Stimulated activated effector memory CD8-positive, alpha-beta T cell treated with anti-CD3 and anti-CD28 coated beads, Interleukin-12 subunit alpha, Interleukin-12 subunit beta, amount 100 ng/mL, for 72 hours (primary cell): ENCODE measurements around the gene RGMB.

Experiments
- ATAC-seq: fragments of 150-1000 bp; cut with Tn5 transposase; 2 replicates; pipeline ENCODE4 v1.10.0; 2021
- DNase-seq, 2 donors: peaks; one replicate each; pipeline ENCODE4 v3.0.0; 2021 to 2022; ENCODE audit warnings: low spot score in 2 of 2
- H3K27ac Mint-ChIP-seq: one replicate; pipeline ENCODE4 v1.8.0; 2022; ENCODE audit warnings: mild to moderate bottlenecking, mixed read lengths
- H3K36me3 Mint-ChIP-seq: one replicate; pipeline ENCODE4 v1.8.0; 2022; ENCODE audit warnings: mild to moderate bottlenecking, mixed read lengths
- H3K4me1 Mint-ChIP-seq: one replicate; pipeline ENCODE4 v1.8.0; 2022; ENCODE audit warnings: mixed read lengths
- H3K4me3 Mint-ChIP-seq: one replicate; pipeline ENCODE4 v1.8.0; 2022; ENCODE audit warnings: mild to moderate bottlenecking, mixed read lengths
- H3K9me3 Mint-ChIP-seq: one replicate; pipeline ENCODE4 v1.8.0; 2022; ENCODE audit warnings: mixed read lengths

Gene RGMB

DNA sequence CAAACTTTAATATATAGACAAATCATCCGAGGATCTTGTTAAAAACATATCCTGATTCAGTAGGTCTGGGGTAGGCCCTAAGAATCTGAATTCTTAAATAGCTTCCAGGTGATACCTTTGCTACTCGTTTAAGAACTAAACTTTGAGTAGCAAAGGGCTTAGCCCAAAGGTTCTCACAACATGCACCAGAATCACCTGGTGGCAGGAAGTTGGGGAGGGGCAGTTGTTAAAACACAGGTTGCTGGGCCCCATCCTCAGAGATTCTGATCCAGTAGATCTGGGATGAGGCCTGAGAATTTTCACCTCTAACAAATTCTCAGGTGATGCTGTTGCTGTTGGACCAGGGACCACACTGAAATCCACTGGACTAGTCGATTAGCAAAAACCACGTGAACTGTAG is 20.0 kb upstream of the RGMB start:
- H3K4me1 Mint-ChIP-seq = no peaks in the 10 kb centered on the region
- ATAC-seq (no peak), DNase-seq (no peak)
- H3K4me3 Mint-ChIP-seq = no peak overlapping the region
- H3K27ac Mint-ChIP-seq = no peak overlapping the region
- no peaks in the 10 kb centered on the region for H3K9me3 Mint-ChIP-seq
- no peaks in the 10 kb centered on the region for H3K36me3 Mint-ChIP-seq

- ATAC-seq = no peak
Observed at GRCh38 chr5:98755406-98755805, 18.1 kb upstream of the RGMB start.

GRCh38 chr5:98757978-98758377 is 15.5 kb upstream of the RGMB start:
- Mint-ChIP-seq H3K27ac (no peak overlapping the region), H3K4me1 (no peaks in the 10 kb centered on the region), H3K9me3 (no peaks in the 10 kb centered on the region), H3K4me3 (no peak overlapping the region), H3K36me3 (no peaks in the 10 kb centered on the region)
- ATAC-seq (no peak), DNase-seq (no peak)

More at GRCh38 chr5:98755406-98755805, 18.1 kb upstream of the RGMB start:
- Mint-ChIP-seq H3K27ac (no peak overlapping the region), H3K36me3 (no peaks in the 10 kb centered on the region), H3K4me3 (no peak overlapping the region), H3K4me1 (no peaks in the 10 kb centered on the region), H3K9me3 (no peaks in the 10 kb centered on the region)
- DNase-seq = no peak

DNA sequence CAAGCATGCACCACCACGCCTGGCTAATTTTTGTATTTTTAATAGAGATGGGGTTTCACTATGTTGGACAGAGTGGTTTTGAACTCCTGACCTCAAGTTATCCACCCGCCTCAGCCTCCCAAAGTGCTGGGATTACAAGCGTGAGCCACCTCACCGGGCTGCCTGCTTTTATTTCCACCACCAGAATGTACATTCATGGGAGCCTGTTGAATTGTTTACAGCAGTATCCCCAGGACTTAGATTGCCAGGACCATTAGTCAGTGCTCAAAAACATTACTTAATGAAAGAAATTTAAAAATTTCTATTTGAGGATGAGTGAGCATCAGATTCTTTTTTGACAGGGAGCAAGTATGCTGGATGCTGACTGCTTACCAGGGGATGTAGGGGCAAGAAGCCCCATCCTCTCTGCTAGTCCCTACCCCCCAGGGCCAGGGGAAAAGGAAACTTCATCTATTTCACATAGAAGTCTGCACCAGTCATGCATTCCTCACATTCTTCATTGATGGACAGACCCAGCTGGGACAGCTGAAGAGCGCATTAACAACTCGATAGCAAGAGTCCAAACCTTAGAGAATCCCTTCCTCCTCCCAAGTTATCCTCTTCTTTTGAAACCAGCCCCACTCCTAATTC is 10.3 kb upstream of the RGMB start:
- no peak overlapping the region for H3K4me3 Mint-ChIP-seq
- H3K4me1 Mint-ChIP-seq = peaks cover 9% of the 10 kb centered on the region
- ATAC-seq = no peak
- H3K27ac Mint-ChIP-seq = no peak overlapping the region
- H3K9me3 Mint-ChIP-seq = no peaks in the 10 kb centered on the region
- no peak for DNase-seq
- H3K36me3 Mint-ChIP-seq = no peaks in the 10 kb centered on the region

DNA sequence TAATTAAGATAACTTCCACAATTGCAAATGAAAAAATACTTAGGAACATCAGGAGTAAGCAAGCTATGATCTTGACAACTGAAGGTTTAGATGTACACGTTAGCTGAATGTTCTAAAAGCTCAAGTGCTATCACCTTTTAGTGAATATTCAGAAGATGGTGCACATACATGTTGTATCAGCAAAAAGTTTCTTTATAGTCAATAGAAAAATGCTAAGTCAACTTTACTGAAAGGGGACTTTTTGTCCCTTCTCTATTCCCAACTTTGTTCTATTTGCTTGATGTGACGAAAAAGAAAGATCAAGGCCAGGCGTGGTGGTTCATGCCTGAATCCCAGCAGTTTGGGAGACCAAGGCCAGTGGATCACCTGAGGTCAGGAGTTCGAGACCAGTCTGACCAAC is 7.6 kb upstream of the RGMB start:
- DNase-seq = no peak
- no peaks in the 10 kb centered on the region for H3K36me3 Mint-ChIP-seq
- no peak for ATAC-seq
- H3K9me3 Mint-ChIP-seq = no peaks in the 10 kb centered on the region
- no peak overlapping the region for H3K27ac Mint-ChIP-seq
- H3K4me3 Mint-ChIP-seq = no peak overlapping the region
- peaks cover 33% of the 10 kb centered on the region for H3K4me1 Mint-ChIP-seq

DNA sequence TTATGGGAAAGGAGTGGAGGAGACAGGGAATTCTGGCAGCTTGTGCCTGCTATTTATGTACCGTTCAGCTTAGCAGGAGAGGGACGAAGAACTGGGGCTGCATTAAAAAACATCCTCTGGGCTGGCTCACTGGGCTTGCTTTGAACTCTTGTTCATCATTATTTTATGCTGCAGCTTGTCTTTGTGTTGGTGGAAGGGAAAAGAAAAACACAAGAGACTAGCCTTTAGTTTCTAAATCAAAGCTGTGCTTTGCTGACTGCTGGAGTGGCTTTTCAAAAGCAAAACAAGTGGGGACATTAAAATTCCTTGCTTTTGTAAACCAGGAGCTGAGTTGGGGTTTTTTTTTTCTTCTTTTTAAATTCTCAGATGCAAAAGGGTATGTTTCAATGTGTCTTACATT is 5.9 kb upstream of the RGMB start:
- ATAC-seq = no peak
- no peak overlapping the region for H3K27ac Mint-ChIP-seq
- H3K4me1 Mint-ChIP-seq = peaks cover 43% of the 10 kb centered on the region
- H3K36me3 Mint-ChIP-seq = no peaks in the 10 kb centered on the region
- H3K4me3 Mint-ChIP-seq = no peak overlapping the region
- no peak for DNase-seq
- no peaks in the 10 kb centered on the region for H3K9me3 Mint-ChIP-seq

GRCh38 chr5:98768160-98768959 is 5.1 kb upstream of the RGMB start:
- ATAC-seq (peak; percentile 55), DNase-seq (peak in 1 of 2 donors; percentile 56)
- H3K36me3 Mint-ChIP-seq = peaks cover 6% of the 10 kb centered on the region
- H3K4me3 Mint-ChIP-seq = peak overlapping the region; percentile 97
- H3K27ac Mint-ChIP-seq = no peak overlapping the region
- peaks cover 50% of the 10 kb centered on the region for H3K4me1 Mint-ChIP-seq
- H3K9me3 Mint-ChIP-seq = no peaks in the 10 kb centered on the region

DNA sequence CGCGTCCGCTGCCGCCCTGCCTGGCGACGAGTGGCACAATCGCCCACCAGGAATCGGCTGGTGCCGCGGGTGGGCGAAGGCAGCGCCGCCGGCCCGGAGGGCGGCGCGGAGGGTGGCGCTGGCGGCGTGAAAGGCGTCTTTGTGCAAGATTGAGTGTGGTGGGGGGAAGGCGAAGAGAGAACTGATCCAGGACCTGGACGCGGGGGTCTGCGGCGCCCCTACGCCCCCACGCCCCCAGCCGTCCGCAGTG is 4.6 kb upstream of the RGMB start:
- H3K4me3 Mint-ChIP-seq = peak overlapping the region; percentile 97
- H3K4me1 Mint-ChIP-seq = peaks cover 50% of the 10 kb centered on the region
- no peaks in the 10 kb centered on the region for H3K9me3 Mint-ChIP-seq
- H3K36me3 Mint-ChIP-seq = peaks cover 7% of the 10 kb centered on the region
- ATAC-seq (no peak), DNase-seq (no peak)
- no peak overlapping the region for H3K27ac Mint-ChIP-seq

- Mint-ChIP-seq H3K4me3 (peak overlapping the region; percentile 97), H3K27ac (no peak overlapping the region), H3K4me1 (peaks cover 52% of the 10 kb centered on the region), H3K9me3 (no peaks in the 10 kb centered on the region), H3K36me3 (peaks cover 7% of the 10 kb centered on the region)
- DNase-seq = peak; percentile 22 to 62
- ATAC-seq = no peak
Observed at GRCh38 chr5:98769210-98769958, 4.1 kb upstream of the RGMB start.

DNA sequence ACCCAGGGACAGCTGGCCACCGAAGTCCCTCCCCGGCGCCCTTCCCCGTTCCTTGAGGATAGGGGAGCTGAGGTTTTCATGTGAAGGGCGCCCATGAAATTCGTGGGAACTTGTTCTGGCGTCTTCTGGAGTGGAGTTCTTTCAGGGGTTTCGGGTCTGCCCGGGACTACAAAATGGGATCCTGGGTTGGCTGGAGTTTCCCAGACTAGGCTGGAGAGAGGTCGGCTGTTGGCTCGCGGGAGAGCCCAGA is 3.6 kb upstream of the RGMB start:
- H3K9me3 Mint-ChIP-seq = no peaks in the 10 kb centered on the region
- H3K4me1 Mint-ChIP-seq = peaks cover 57% of the 10 kb centered on the region
- no peak overlapping the region for H3K27ac Mint-ChIP-seq
- peaks cover 7% of the 10 kb centered on the region for H3K36me3 Mint-ChIP-seq
- peak overlapping the region; percentile 97 for H3K4me3 Mint-ChIP-seq
- no peak for ATAC-seq
- DNase-seq = peak in 1 of 2 donors; percentile 13

DNA sequence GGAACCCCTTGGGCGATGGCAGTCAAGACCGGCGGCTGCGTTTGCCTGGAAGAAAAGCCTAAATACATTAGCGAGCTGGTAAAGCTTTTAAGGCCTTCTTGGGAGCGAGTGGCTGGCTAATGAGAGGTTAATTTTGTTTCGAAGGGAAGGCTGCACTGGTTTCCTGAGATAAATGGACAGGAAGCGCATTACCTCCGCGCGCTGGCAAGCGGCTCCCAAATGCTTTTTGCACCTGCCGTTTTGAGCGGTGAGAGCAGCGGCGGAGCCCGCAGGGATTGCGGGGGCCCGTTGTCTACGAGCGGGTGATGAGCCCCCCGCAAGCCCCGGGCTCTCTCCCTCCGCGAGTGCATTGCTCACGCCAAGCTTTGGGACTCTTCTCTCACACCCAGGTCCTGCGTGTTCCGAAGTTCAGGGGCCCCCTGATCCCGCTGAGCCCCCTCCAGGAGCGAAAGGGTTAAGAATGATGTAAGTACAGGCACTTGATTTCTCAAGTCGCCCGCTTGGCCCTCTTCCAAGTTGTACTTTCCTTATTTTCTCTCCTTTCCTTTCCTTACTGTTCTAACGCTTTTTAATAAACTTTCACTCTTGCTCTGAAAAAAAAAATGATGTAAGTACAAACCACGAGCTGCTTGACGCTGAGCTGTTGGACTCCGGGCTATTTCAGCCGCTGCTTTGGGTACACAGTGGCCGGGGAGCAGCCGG is 3.1 kb upstream of the RGMB start:
- Mint-ChIP-seq H3K4me1 (peaks cover 62% of the 10 kb centered on the region), H3K27ac (peak overlapping the region; percentile 30), H3K36me3 (peaks cover 7% of the 10 kb centered on the region), H3K4me3 (peak overlapping the region; percentile 97), H3K9me3 (no peaks in the 10 kb centered on the region)
- ATAC-seq = no peak
- peak in 1 of 2 donors; percentile 57 for DNase-seq

- no peak for DNase-seq
- peaks cover 7% of the 10 kb centered on the region for H3K36me3 Mint-ChIP-seq
- no peak for ATAC-seq
- no peaks in the 10 kb centered on the region for H3K9me3 Mint-ChIP-seq
- H3K4me3 Mint-ChIP-seq = peak overlapping the region; percentile 97
- H3K27ac Mint-ChIP-seq = peak overlapping the region; percentile 30
- H3K4me1 Mint-ChIP-seq = peaks cover 62% of the 10 kb centered on the region
Observed at GRCh38 chr5:98770911-98771322, 2.5 kb upstream of the RGMB start.

DNA sequence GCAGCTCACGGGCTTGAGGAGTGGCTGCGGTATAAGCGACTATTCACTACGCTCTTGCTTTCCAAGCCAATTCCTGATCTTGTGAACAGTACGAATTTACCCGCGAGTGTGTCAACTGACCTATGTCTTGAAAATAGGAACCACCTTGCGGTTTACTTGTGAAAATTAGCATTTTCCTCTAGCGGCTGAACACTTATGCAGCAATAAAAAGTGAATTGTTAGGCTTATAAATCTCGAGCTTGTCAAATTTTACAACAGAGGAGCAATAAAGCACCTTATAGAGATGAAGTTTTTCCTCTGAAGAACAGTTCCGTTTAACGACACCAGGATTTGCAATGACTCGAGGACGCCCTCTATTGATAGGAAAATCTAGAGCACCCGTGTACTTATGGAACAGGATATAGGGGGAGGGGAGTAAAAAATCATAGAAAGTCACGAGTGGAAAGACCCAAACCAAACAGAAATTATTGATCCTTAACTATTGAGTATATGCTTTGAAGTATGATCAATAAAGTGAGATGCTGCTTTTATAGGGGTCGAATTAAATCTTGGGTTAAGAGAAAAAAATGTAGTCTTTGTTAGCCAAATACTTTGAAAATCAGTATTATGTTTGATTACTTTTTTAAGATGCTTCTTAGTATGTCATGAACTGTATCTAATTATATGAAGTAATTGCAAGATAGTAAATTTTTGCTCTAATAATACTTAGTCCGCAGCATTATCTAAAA is 1.9 kb upstream of the RGMB start:
- ATAC-seq (no peak), DNase-seq (peak; percentile 25 to 58)
- Mint-ChIP-seq H3K27ac (no peak overlapping the region), H3K4me3 (peak overlapping the region; percentile 97), H3K9me3 (no peaks in the 10 kb centered on the region), H3K4me1 (peaks cover 62% of the 10 kb centered on the region), H3K36me3 (peaks cover 7% of the 10 kb centered on the region)

DNA sequence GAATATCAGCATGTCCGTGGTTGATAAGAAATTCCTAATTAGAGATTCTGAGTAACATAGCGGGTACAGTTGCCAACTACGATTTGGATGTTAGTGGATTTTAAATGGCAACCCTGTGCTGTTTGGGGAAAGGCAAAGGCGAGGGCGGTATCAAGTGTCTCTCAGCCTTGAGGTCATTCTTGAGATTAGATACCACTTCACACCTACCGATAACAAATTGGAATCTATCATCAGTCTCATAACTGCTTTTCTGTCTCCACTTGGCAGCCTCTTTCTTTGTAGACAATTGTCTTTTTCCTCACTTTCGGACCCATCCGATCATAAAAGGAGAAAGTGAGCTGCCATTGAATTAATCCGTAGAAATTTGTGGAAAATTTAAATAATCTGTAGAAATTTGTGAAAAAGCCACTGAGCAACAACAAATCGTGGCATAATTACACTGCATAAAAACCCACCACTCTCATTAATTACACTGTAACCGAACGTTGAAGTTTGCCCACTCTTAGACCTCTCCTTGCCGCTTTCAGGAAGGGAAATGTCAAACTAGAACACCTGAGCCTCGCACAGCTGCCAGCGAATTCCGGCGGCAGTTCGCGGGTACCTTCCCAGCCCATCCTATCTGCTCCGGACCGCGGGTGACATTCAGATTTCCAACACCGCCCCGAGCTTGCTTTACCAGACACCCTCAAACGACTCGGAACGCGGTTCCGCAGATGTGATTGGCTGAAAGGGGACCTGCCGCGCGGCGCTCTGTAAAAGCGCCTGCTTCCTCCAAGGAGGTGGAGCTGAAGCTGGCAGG is 849 bp upstream of the RGMB start:
- Mint-ChIP-seq H3K27ac (peak overlapping the region; percentile 74), H3K36me3 (peaks cover 7% of the 10 kb centered on the region), H3K9me3 (no peaks in the 10 kb centered on the region), H3K4me1 (peaks cover 58% of the 10 kb centered on the region), H3K4me3 (peak overlapping the region; percentile 97)
- DNase-seq (no peak), ATAC-seq (peak; percentile 36)

GRCh38 chr5:98773214-98773463 is 324 bp upstream of the RGMB start:
- no peak for DNase-seq
- peak overlapping the region; percentile 74 for H3K27ac Mint-ChIP-seq
- ATAC-seq = no peak

More at GRCh38 chr5:98773214-98773463, 324 bp upstream of the RGMB start:
- H3K36me3 Mint-ChIP-seq = peaks cover 7% of the 10 kb centered on the region
- peaks cover 53% of the 10 kb centered on the region for H3K4me1 Mint-ChIP-seq
- H3K4me3 Mint-ChIP-seq = peak overlapping the region; percentile 97
- no peaks in the 10 kb centered on the region for H3K9me3 Mint-ChIP-seq
